ENCODE measurements around the gene AGTRAP. TPM values are rescaled to one million over a fixed set of nuclear protein-coding genes. Genes with fewer than 3 reads are reported as not detected.

Gene AGTRAP
- total and polyA plus RNA-seq, 4 donors: 37.0 to 266 (median 83.3) TPM

DNA sequence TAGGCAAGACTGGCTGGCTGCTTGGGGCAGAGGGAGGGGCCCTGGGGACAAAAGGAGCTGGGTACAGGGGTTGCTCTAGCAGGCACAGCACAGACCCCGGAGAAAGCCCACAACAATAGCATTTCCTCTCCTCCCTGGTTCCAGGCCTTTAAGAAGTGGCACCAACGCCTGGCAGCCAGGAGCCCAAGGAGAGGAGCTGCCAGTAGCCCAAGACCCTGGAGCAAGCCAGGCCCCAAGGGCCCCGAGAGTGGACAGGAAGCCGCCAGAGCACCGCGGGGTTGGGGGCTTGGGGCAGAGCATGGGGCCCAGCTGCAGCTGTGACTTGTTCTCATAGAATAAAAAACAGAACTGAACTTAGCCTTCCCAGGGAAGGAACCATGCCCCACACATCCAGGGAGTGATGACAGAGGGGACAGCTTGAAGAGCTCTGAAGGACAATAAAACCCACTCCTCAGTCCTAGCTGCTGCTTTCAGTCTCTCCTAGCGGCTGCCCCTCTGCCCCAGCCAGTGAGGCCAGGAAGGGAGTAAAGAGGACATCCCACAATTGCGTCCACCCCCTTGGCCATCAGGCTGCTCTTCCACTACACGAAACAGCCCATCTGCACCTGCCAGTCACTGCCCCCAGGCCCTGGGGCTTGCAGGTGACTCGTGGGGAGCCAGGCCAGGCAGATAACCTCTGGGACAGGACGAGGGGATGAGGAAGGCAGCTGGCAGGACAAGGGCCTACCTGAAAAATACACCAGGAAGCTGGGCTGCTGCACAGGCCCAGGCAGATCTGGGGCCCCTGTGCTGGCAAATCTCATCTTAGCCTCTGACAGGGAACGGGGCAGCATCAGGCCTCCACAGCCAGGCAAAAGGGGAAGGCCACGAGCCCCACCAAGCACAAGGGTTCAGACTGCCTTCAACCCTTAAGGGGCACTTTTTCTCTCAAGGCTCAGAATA, 53.5 kb downstream of the AGTRAP start:
- peak overlapping the region; percentile 93 to 95 for H3K27ac ChIP-seq (ENCODE audit: low read depth in 1 of 2, low read length in 1 of 2)
- no peaks in the 10 kb centered on the region for H3K27me3 ChIP-seq (ENCODE audit: control insufficient read depth in 3 of 3, insufficient read depth in 3 of 3, low read length in 2 of 3)
- H3K9me3 ChIP-seq (ENCODE audit: control insufficient read depth in 4 of 4, insufficient read depth in 3 of 4, low read length in 3 of 4): no peaks in the 10 kb centered on the region
- H3K9ac ChIP-seq (ENCODE audit: insufficient read depth in 1 of 2, low read length in 2 of 2): no peak overlapping the region
- 70 to 74% methylated on average over 13 of the region's 13 CpGs for WGBS, 2 donors
- DNase-seq (no peak), ATAC-seq (ENCODE audit: insufficient read depth, low FRiP score) (no peak)
- H3K4me3 ChIP-seq: no peak overlapping the region
- H3K4me1 ChIP-seq (ENCODE audit: control insufficient read depth in 5 of 5, insufficient read depth in 5 of 5, low read length in 5 of 5): peaks cover 3 to 60% (median 17%) of the 10 kb centered on the region in 5 donors
- H3K36me3 ChIP-seq (ENCODE audit: control insufficient read depth in 4 of 4, insufficient read depth in 4 of 4, low read length in 4 of 4): peaks cover 7 to 35% (median 24%) of the 10 kb centered on the region in 4 donors
- TF ChIP-seq, protein P1, sequence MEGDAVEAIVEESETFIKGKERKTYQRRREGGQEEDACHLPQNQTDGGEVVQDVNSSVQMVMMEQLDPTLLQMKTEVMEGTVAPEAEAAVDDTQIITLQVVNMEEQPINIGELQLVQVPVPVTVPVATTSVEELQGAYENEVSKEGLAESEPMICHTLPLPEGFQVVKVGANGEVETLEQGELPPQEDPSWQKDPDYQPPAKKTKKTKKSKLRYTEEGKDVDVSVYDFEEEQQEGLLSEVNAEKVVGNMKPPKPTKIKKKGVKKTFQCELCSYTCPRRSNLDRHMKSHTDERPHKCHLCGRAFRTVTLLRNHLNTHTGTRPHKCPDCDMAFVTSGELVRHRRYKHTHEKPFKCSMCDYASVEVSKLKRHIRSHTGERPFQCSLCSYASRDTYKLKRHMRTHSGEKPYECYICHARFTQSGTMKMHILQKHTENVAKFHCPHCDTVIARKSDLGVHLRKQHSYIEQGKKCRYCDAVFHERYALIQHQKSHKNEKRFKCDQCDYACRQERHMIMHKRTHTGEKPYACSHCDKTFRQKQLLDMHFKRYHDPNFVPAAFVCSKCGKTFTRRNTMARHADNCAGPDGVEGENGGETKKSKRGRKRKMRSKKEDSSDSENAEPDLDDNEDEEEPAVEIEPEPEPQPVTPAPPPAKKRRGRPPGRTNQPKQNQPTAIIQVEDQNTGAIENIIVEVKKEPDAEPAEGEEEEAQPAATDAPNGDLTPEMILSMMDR (IDR thresholded peaks at IDR 0.05; ENCODE audit: control extremely low read depth, extremely low read depth): no peak

DNA sequence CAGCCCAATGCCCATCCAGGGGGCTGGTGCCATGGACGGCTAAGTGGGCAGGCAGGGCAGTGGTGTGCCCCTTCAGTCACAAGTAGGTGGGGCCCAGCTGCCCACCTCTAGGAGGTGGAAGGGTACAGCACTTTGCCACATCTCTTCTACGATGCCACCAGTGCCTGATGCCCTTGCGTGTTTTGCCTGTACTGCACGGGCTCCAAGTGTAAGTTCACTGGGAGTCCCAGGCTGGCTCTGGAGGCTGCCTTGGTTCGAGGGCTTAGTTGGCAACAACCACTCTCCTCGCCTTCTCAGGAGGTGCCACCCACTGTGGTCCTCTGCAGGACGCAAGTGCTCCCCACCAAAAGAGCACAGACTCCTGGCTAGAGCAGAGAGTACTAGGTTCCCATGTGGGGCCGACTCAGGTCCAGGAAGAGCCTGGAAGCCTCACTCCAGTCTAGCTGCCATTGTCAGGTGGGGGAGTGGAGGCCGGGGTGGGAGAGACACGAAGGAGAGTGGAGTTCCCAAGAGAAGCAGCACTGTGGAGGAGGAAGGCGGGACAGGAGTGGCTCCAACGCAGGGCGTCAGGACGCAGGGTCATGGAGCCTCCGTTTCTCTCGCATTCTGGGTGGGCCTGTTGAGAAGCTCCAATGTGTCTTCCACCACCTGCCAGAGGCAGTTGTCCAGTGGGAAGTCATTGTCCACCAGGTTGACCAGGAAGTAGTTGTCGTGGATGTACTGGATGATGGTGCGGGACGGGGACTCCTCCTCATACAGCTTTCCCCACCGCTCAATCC, 54.4 kb downstream of the AGTRAP start:
- Histone ChIP-seq H3K27ac (ENCODE audit: low read depth in 1 of 2, low read length in 1 of 2) (peak overlapping the region; percentile 93 to 95), H3K27me3 (ENCODE audit: control insufficient read depth in 3 of 3, insufficient read depth in 3 of 3, low read length in 2 of 3) (no peaks in the 10 kb centered on the region), H3K9ac (ENCODE audit: insufficient read depth in 1 of 2, low read length in 2 of 2) (no peak overlapping the region), H3K4me3 (no peak overlapping the region), H3K4me1 (ENCODE audit: control insufficient read depth in 5 of 5, insufficient read depth in 5 of 5, low read length in 5 of 5) (peaks cover 3 to 56% (median 13%) of the 10 kb centered on the region in 5 donors), H3K36me3 (ENCODE audit: control insufficient read depth in 4 of 4, insufficient read depth in 4 of 4, low read length in 4 of 4) (peaks cover 10 to 44% (median 29%) of the 10 kb centered on the region in 4 donors), H3K9me3 (ENCODE audit: control insufficient read depth in 4 of 4, insufficient read depth in 3 of 4, low read length in 3 of 4) (no peaks in the 10 kb centered on the region)
- ATAC-seq (ENCODE audit: insufficient read depth, low FRiP score) (no peak), DNase-seq (no peak)
- WGBS, 2 donors: 72 to 87% methylated on average over 20 of the region's 20 CpGs
- TF ChIP-seq, protein P1 (IDR thresholded peaks at IDR 0.05; ENCODE audit: control extremely low read depth, extremely low read depth): no peak

DNA sequence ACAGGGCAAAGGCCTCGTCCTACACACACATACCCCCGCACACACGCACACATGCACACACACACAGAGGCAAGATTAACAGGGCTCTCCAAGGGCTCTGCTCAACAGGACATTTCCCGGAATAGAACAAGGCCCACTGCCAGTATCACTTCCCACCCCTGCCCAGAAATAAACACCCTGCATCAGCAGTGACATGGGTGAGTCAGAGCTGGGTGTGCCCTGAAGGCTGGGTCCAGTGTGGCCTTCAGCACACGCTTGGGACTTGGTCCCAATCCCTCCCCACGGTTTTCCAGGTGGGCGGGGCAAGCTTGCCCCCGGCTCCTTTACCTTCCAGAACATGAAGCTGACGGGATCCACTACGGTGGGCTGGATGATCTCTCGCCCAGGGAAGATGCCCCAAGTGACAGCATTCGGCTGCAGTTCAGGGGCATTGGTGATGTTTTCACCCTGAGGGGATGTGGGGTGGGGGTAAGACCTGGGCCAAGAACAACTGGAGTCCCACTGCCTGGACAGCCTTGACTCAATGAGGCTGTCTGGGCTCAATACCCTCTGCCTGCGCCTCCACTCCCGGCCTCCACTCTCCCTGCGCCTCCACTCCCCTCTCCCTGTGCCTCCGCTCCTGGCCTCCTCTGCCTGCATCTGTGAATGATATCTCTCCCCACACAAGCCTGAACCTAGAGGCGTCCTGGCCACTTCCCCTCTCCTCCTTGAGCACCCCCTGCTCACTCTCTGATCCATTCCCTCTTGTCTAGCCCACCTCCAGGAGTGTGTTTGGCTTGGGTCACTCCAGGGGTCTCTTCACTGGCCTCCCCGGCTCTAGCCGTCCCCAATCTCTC, 55.2 kb downstream of the AGTRAP start:
- Histone ChIP-seq H3K9ac (ENCODE audit: insufficient read depth in 1 of 2, low read length in 2 of 2) (no peak overlapping the region), H3K4me3 (no peak overlapping the region), H3K27me3 (ENCODE audit: control insufficient read depth in 3 of 3, insufficient read depth in 3 of 3, low read length in 2 of 3) (no peaks in the 10 kb centered on the region), H3K9me3 (ENCODE audit: control insufficient read depth in 4 of 4, insufficient read depth in 3 of 4, low read length in 3 of 4) (no peaks in the 10 kb centered on the region), H3K36me3 (ENCODE audit: control insufficient read depth in 4 of 4, insufficient read depth in 4 of 4, low read length in 4 of 4) (peaks cover 10 to 51% (median 33%) of the 10 kb centered on the region in 4 donors), H3K4me1 (ENCODE audit: control insufficient read depth in 5 of 5, insufficient read depth in 5 of 5, low read length in 5 of 5) (peaks cover 3 to 52% (median 12%) of the 10 kb centered on the region in 5 donors), H3K27ac (ENCODE audit: low read depth in 1 of 2, low read length in 1 of 2) (peak overlapping the region; percentile 93 to 95)
- TF ChIP-seq, protein P1 (IDR thresholded peaks at IDR 0.05; ENCODE audit: control extremely low read depth, extremely low read depth): no peak
- peak; percentile 63 to 86 (median 65) for DNase-seq
- 57 to 82% methylated on average over 19 of the region's 19 CpGs for WGBS, 2 donors
- ATAC-seq (ENCODE audit: insufficient read depth, low FRiP score): peak; percentile 85

Data from lung (tissue), 12 donors.